ENCODE measurements around the gene FARP2. TPM values are rescaled to one million over a fixed set of nuclear protein-coding genes. Genes with fewer than 3 reads are reported as not detected.

FARP2 gene
- total and polyA plus RNA-seq, 2 experiments from 2014 or later: 16.0 to 22.6 TPM

- no peaks in the 10 kb centered on the region for H3K27me3 ChIP-seq (ENCODE audit: insufficient read depth)
- Mint-ChIP-seq H3K9me3 (peaks cover 16% of the 10 kb centered on the region), H3K27me3 (ENCODE audit: insufficient read depth, low read depth, poor library complexity) (peaks cover 19% of the 10 kb centered on the region), H3K27ac (no peak overlapping the region), H3K4me3 (no peak overlapping the region), H3K4me1 (peaks cover 3% of the 10 kb centered on the region), H3K36me3 (ENCODE audit: low read depth) (no peaks in the 10 kb centered on the region)
- H3K4me1 ChIP-seq (ENCODE audit: insufficient read depth): no peaks in the 10 kb centered on the region
- no peak overlapping the region for H3K4me3 ChIP-seq
- no peak for TF ChIP-seq ZNF114 (CRISPR knock-in tag; IDR thresholded peaks at IDR 0.05)
- no peak for TF ChIP-seq EZH2phosphoT487 (IDR thresholded peaks at IDR 0.05; ENCODE audit: unreplicated experiment)
- no peak for TF ChIP-seq JUNB (IDR thresholded peaks at IDR 0.05; ENCODE audit: unreplicated experiment)
- no peak for TF ChIP-seq ZNF462 (CRISPR knock-in tag; IDR thresholded peaks at IDR 0.05)
- no peak for TF ChIP-seq POLR2AphosphoS5 (IDR thresholded peaks at IDR 0.05; ENCODE audit: low read depth)
- TF ChIP-seq NANOG (IDR thresholded peaks at IDR 0.05; ENCODE audit: borderline replicate concordance): no peak
- no peak for TF ChIP-seq CREB1 (CRISPR knock-in tag; IDR thresholded peaks at IDR 0.05; ENCODE audit: low read depth)
- TF ChIP-seq STAT1 (IDR thresholded peaks at IDR 0.05; ENCODE audit: unreplicated experiment): no peak
- no peak for TF ChIP-seq ETS1 (IDR thresholded peaks at IDR 0.05)
- TF ChIP-seq, protein P1, sequence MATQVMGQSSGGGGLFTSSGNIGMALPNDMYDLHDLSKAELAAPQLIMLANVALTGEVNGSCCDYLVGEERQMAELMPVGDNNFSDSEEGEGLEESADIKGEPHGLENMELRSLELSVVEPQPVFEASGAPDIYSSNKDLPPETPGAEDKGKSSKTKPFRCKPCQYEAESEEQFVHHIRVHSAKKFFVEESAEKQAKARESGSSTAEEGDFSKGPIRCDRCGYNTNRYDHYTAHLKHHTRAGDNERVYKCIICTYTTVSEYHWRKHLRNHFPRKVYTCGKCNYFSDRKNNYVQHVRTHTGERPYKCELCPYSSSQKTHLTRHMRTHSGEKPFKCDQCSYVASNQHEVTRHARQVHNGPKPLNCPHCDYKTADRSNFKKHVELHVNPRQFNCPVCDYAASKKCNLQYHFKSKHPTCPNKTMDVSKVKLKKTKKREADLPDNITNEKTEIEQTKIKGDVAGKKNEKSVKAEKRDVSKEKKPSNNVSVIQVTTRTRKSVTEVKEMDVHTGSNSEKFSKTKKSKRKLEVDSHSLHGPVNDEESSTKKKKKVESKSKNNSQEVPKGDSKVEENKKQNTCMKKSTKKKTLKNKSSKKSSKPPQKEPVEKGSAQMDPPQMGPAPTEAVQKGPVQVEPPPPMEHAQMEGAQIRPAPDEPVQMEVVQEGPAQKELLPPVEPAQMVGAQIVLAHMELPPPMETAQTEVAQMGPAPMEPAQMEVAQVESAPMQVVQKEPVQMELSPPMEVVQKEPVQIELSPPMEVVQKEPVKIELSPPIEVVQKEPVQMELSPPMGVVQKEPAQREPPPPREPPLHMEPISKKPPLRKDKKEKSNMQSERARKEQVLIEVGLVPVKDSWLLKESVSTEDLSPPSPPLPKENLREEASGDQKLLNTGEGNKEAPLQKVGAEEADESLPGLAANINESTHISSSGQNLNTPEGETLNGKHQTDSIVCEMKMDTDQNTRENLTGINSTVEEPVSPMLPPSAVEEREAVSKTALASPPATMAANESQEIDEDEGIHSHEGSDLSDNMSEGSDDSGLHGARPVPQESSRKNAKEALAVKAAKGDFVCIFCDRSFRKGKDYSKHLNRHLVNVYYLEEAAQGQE (IDR thresholded peaks at IDR 0.05; ENCODE audit: unreplicated experiment): no peak
- TF ChIP-seq, protein P2, sequence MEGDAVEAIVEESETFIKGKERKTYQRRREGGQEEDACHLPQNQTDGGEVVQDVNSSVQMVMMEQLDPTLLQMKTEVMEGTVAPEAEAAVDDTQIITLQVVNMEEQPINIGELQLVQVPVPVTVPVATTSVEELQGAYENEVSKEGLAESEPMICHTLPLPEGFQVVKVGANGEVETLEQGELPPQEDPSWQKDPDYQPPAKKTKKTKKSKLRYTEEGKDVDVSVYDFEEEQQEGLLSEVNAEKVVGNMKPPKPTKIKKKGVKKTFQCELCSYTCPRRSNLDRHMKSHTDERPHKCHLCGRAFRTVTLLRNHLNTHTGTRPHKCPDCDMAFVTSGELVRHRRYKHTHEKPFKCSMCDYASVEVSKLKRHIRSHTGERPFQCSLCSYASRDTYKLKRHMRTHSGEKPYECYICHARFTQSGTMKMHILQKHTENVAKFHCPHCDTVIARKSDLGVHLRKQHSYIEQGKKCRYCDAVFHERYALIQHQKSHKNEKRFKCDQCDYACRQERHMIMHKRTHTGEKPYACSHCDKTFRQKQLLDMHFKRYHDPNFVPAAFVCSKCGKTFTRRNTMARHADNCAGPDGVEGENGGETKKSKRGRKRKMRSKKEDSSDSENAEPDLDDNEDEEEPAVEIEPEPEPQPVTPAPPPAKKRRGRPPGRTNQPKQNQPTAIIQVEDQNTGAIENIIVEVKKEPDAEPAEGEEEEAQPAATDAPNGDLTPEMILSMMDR (conservative IDR thresholded peaks at IDR 0.05; ENCODE audit: low read depth in 2 of 2): no peak
- no peaks in the 10 kb centered on the region for H3K9me2 ChIP-seq (ENCODE audit: insufficient read depth)
- H3F3A ChIP-seq (replicated peaks; ENCODE audit: low read depth): no peaks in the 10 kb centered on the region
- H2AFZ ChIP-seq: no peak overlapping the region
- H3K4me2 ChIP-seq: no peak overlapping the region
- ATAC-seq (no peak), DNase-seq (ENCODE audit: low spot score) (no peak)
- no peaks in the 10 kb centered on the region for H3K79me2 ChIP-seq (replicated peaks; ENCODE audit: insufficient read depth)
- H4K20me1 ChIP-seq (replicated peaks; ENCODE audit: insufficient read depth): no peaks in the 10 kb centered on the region
- H3K36me3 ChIP-seq (ENCODE audit: insufficient read depth): no peaks in the 10 kb centered on the region
- H3K27ac ChIP-seq (ENCODE audit: low read depth): no peak overlapping the region
Measured at GRCh38 chr2:241467777-241468475, 111.8 kb downstream of the FARP2 start.

Data from GM23338 (cell line).